Measurements from ENCODE around the gene AFG3L2. TPM values are rescaled to one million over a fixed set of nuclear protein-coding genes. Genes with fewer than 3 reads are reported as not detected.
A peak's percentile ranks its signal among the peaks of the same experiment; 100 is the strongest.

AFG3L2 gene
- total RNA-seq, 1 donor from 2014 or later = 46.7 TPM

- Histone ChIP-seq H3K4me3 (ENCODE audit: insufficient read depth, low read depth, low read length) (no peak overlapping the region), H3K9ac (ENCODE audit: low read length) (no peak overlapping the region), H2AFZ (ENCODE audit: low read depth, low read length) (no peak overlapping the region), H3K27me3 (ENCODE audit: insufficient read depth, low read length) (no peaks in the 10 kb centered on the region), H3K4me1 (ENCODE audit: insufficient read depth, low read length) (peaks cover 3% of the 10 kb centered on the region), H3K79me2 (ENCODE audit: insufficient read depth, low read length) (peaks cover 35% of the 10 kb centered on the region), H4K20me1 (ENCODE audit: insufficient read depth, low read length) (peaks cover 77% of the 10 kb centered on the region), H3K36me3 (ENCODE audit: insufficient read depth, low read length) (peaks cover 28% of the 10 kb centered on the region), H3K4me2 (ENCODE audit: low read length) (no peak overlapping the region), H3K27ac (ENCODE audit: low read depth, low read length) (peak overlapping the region; percentile 27), H3K9me3 (ENCODE audit: insufficient read depth, low read depth, low read length) (no peaks in the 10 kb centered on the region)
- H3K9me3 Mint-ChIP-seq (ENCODE audit: unreplicated experiment) = no peaks in the 10 kb centered on the region
- FAIRE-seq = no peak
- H3K27me3 Mint-ChIP-seq (ENCODE audit: low read depth, unreplicated experiment) = no peaks in the 10 kb centered on the region
- no peak overlapping the region for H3K4me3 Mint-ChIP-seq (ENCODE audit: unreplicated experiment)
- peaks cover 13% of the 10 kb centered on the region for H3K4me1 Mint-ChIP-seq (ENCODE audit: low read depth, unreplicated experiment)
- DNase-seq (ENCODE audit: low read depth) = peak; percentile 56
- H3K36me3 Mint-ChIP-seq (ENCODE audit: low read depth, unreplicated experiment) = peaks cover 15% of the 10 kb centered on the region
- TF ChIP-seq CTCF (IDR thresholded peaks at IDR 0.05; ENCODE audit: insufficient read depth, low read depth, low read length) = peak; percentile 86
- no peak for TF ChIP-seq EZH2 (IDR thresholded peaks at IDR 0.05; ENCODE audit: insufficient read depth, low read length)
- H3K27ac Mint-ChIP-seq (ENCODE audit: unreplicated experiment) = peak overlapping the region; percentile 62
Observed at GRCh38 chr18:12327510-12328178, 49.4 kb downstream of the AFG3L2 start.

GRCh38 chr18:12326711-12327460, 50.1 kb downstream of the AFG3L2 start:
- Mint-ChIP-seq H3K9me3 (ENCODE audit: unreplicated experiment) (no peaks in the 10 kb centered on the region), H3K36me3 (ENCODE audit: low read depth, unreplicated experiment) (peaks cover 15% of the 10 kb centered on the region)
- H3K27ac ChIP-seq (ENCODE audit: low read depth, low read length) = no peak overlapping the region

More at GRCh38 chr18:12326711-12327460, 50.1 kb downstream of the AFG3L2 start:
- Histone ChIP-seq H3K9ac (ENCODE audit: low read length) (no peak overlapping the region), H3K4me2 (ENCODE audit: low read length) (no peak overlapping the region), H3K79me2 (ENCODE audit: insufficient read depth, low read length) (peaks cover 43% of the 10 kb centered on the region), H2AFZ (ENCODE audit: low read depth, low read length) (no peak overlapping the region), H3K4me1 (ENCODE audit: insufficient read depth, low read length) (peaks cover 3% of the 10 kb centered on the region), H3K27me3 (ENCODE audit: insufficient read depth, low read length) (no peaks in the 10 kb centered on the region), H3K9me3 (ENCODE audit: insufficient read depth, low read depth, low read length) (no peaks in the 10 kb centered on the region), H3K4me3 (ENCODE audit: insufficient read depth, low read depth, low read length) (no peak overlapping the region), H3K36me3 (ENCODE audit: insufficient read depth, low read length) (peaks cover 28% of the 10 kb centered on the region), H4K20me1 (ENCODE audit: insufficient read depth, low read length) (peaks cover 82% of the 10 kb centered on the region)
- peaks cover 13% of the 10 kb centered on the region for H3K4me1 Mint-ChIP-seq (ENCODE audit: low read depth, unreplicated experiment)
- H3K27ac Mint-ChIP-seq (ENCODE audit: unreplicated experiment) = peak overlapping the region; percentile 62
- H3K27me3 Mint-ChIP-seq (ENCODE audit: low read depth, unreplicated experiment) = no peaks in the 10 kb centered on the region
- FAIRE-seq (no peak), DNase-seq (ENCODE audit: low read depth) (no peak)
- H3K4me3 Mint-ChIP-seq (ENCODE audit: unreplicated experiment) = peak overlapping the region; percentile 45
- TF ChIP-seq EZH2 (IDR thresholded peaks at IDR 0.05; ENCODE audit: insufficient read depth, low read length) (no peak), CTCF (IDR thresholded peaks at IDR 0.05; ENCODE audit: insufficient read depth, low read depth, low read length) (no peak)

Data from astrocyte (in vitro differentiated cells and primary cell).